Measurements from ENCODE around the gene DLST. TPM values are rescaled to one million over a fixed set of nuclear protein-coding genes. Genes with fewer than 3 reads are reported as not detected.

Gene DLST
- total and polyA plus RNA-seq, 2 of the 4 experiments (the other 2 are of a cell fraction): 58.6 to 119 TPM

GRCh38 chr14:74912111-74912510 is 30.4 kb downstream of the DLST start:
- no CpG with 5 or more reads among the region's 6 CpGs for WGBS, 2 experiments (ENCODE audit: extremely low coverage in 2 of 2, insufficient read length in 1 of 2)
- H3K4me2 ChIP-seq (ENCODE audit: low read depth, low read length): no peak overlapping the region

More at GRCh38 chr14:74912111-74912510, 30.4 kb downstream of the DLST start:
- Histone ChIP-seq H3K36me3 (ENCODE audit: control insufficient read depth, insufficient read depth, low read length) (no peaks in the 10 kb centered on the region), H2BK20ac (ENCODE audit: low read depth, low read length) (no peak overlapping the region), H3K23ac (ENCODE audit: low read depth, low read length) (no peak overlapping the region), H2AFZ (replicated peaks; ENCODE audit: low read length, poor library complexity) (no peak overlapping the region), H3K4me1 (ENCODE audit: control insufficient read depth, insufficient read depth, low read length) (peaks cover 1% of the 10 kb centered on the region; the same call in 1 of the 2 replicates), H3K27me3 (ENCODE audit: control insufficient read depth, insufficient read depth, low read length) (no peaks in the 10 kb centered on the region), H2BK15ac (ENCODE audit: low read depth, low read length) (no peak overlapping the region), H3K14ac (replicated peaks; ENCODE audit: low read depth, low read length) (no peak overlapping the region), H3K4ac (ENCODE audit: low read depth, low read length) (no peak overlapping the region), H4K91ac (ENCODE audit: insufficient read depth, low read depth, low read length) (no peak overlapping the region), H3K56ac (ENCODE audit: extremely low read depth, insufficient read depth, low read length) (no peak overlapping the region), H2BK120ac (ENCODE audit: low read depth, low read length) (no peak overlapping the region), H3K18ac (ENCODE audit: low read depth, low read length) (no peak overlapping the region), H3K9me3 (ENCODE audit: control insufficient read depth, insufficient read depth, low read length) (no peaks in the 10 kb centered on the region), H3K9me1 (ENCODE audit: insufficient read depth, low read length) (no peaks in the 10 kb centered on the region), H3K27ac (ENCODE audit: insufficient read depth, low read length) (no peak overlapping the region), H4K20me1 (ENCODE audit: insufficient read depth, low read length) (no peaks in the 10 kb centered on the region), H2BK5ac (ENCODE audit: low read depth, low read length, poor library complexity, severe bottlenecking) (no peak overlapping the region), H3K9ac (ENCODE audit: low read depth, low read length) (no peak overlapping the region), H2AK9ac (replicated peaks; ENCODE audit: low read depth, low read length, poor library complexity) (no peak overlapping the region), H4K8ac (ENCODE audit: low read depth in 2 of 2, low read length in 2 of 2) (no peak overlapping the region), H3K79me1 (ENCODE audit: low read depth in 1 of 2, low read length in 2 of 2) (no peaks in the 10 kb centered on the region), H4K5ac (ENCODE audit: low read depth, low read length) (no peak overlapping the region), H3K4me3 (ENCODE audit: insufficient read depth, low read depth, low read length) (no peak overlapping the region), H2AK5ac (ENCODE audit: low read depth, low read length) (no peak overlapping the region)
- intact Hi-C loops (cut with micrococcal nuclease) (no loop called here), dilution Hi-C loops (cut with HindIII; ENCODE audit: low sequenced_read_pairs, unreplicated experiment) (no loop called here), in situ Hi-C loops (cut with MboI; ENCODE audit: low sequenced_read_pairs) (loop anchor here (5.0 to 10.0 kb wide), 2 partner anchors 165 to 393 kb away; no protein-coding TSS in a partner anchor)
- ATAC-seq (ENCODE audit: low read depth) (no peak), DNase-seq (no peak)
- POLR2A ChIA-PET (ENCODE audit: unreplicated experiment): interaction anchor here (0.6 kb wide), 1 partner anchor 369 kb away, joined by 4 read pairs; no protein-coding TSS in a partner anchor
- TF ChIP-seq CHD1 (IDR thresholded peaks at IDR 0.05; ENCODE audit: low read depth, low read length): no peak
- BruUV-seq (replicated peaks): no TSS peak
- CTCF ChIA-PET: no interaction called here

All from IMR-90 (cell line).